Measurements from ENCODE around the gene GPR141.

- TF ChIP-seq CTCF (IDR thresholded peaks at IDR 0.05) (no peak), POLR2AphosphoS5 (IDR thresholded peaks at IDR 0.05) (no peak), POLR2A (IDR thresholded peaks at IDR 0.05; ENCODE audit: low read depth) (no peak)
Observed at GRCh38 chr7:37635346-37635745, 48.2 kb upstream of the GPR141 start.
